ENCODE results near the gene SFTA2.

SFTA2 gene

DNA sequence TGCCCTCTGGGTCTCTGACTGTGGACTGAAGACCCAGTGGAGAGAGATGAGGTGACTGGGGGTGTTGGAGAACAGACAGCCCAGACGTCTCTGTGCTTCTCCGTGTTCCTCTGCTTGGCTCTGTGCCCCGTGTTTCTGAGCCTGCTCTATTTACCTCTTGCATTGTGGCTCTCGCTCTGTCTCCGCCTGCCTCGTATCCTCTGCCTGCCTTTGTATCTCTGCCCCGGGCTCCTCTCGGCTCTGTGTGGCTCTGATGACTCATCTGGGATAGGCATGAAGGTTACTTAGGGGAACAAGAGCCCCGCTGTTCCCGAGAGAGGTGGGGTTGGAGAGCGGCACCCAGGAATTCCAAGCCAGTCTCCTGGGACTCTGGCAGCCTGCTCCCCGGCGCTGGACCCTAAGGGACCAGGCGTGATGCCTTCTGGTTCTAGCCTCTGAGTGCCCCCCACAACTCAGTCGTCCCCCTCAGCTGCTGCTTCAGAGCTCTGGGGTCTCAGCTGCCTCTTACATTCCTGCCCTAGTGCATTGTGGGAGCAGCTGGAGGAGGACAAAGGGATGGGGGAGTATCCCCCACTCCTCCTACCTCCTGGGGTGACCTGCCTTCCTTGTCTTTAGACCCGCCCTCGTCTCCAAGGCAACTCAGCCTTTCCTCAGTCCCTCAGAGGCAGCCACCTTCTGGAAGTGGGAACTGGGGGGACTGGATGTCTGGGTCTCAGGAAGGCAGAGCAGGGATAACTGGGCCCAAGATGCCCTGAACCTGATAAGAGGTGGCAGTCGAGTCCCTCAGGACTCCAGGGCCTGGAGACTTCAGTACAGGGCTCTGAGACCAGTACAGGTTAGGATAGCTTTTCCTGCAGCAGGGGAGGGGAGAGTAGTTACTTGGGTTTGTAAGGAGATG lies 45.7 kb downstream of the SFTA2 start:
- FAIRE-seq, result no peak

DNA sequence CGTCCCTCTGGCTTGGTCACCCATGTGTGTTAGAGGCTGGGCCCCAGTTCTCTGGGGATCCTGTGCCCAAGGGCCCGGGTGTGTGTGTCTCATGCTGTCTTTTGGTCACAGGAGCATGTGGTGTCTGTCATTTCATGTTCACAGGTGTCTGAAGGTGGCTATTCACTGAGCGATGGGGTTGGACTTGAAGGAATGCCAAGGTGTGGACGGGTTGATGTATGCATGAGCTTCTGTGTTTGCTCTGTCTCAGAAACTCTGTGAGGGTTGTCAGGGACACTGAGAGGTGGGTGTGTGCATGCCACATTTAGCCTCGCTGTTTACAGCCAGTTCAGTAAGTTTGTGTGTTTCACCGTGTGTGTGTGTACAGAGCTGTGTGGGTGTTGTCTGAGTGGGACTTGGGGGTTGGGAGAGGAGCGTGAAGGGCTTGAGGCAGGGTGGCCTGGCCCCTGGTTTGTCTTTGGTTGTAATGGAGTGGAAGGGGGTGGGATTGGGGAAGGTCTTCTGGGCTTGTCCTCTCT lies 46.4 kb downstream of the SFTA2 start:
- DNase-seq (ENCODE audit: insufficient read length) (no peak), FAIRE-seq (no peak)
- no peak for TF ChIP-seq TAF1 (IDR thresholded peaks at IDR 0.05; ENCODE audit: borderline replicate concordance, low read depth, low read length)
- TF ChIP-seq POLR2AphosphoS5 (IDR thresholded peaks at IDR 0.05; ENCODE audit: low read depth, low read length), result no peak
- no peak for TF ChIP-seq POLR2A (IDR thresholded peaks at IDR 0.05; ENCODE audit: low read depth, low read length)

More for the DNA sequence above, 45.7 kb downstream of the SFTA2 start:
- DNase-seq (ENCODE audit: insufficient read length), result no peak
- TF ChIP-seq POLR2A (IDR thresholded peaks at IDR 0.05; ENCODE audit: low read depth, low read length) (no peak), POLR2AphosphoS5 (IDR thresholded peaks at IDR 0.05; ENCODE audit: low read depth, low read length) (no peak), TAF1 (IDR thresholded peaks at IDR 0.05; ENCODE audit: borderline replicate concordance, low read depth, low read length) (no peak)

GRCh38 chr6:30884521-30885480 lies 47.2 kb downstream of the SFTA2 start:
- FAIRE-seq, result no peak

DNA sequence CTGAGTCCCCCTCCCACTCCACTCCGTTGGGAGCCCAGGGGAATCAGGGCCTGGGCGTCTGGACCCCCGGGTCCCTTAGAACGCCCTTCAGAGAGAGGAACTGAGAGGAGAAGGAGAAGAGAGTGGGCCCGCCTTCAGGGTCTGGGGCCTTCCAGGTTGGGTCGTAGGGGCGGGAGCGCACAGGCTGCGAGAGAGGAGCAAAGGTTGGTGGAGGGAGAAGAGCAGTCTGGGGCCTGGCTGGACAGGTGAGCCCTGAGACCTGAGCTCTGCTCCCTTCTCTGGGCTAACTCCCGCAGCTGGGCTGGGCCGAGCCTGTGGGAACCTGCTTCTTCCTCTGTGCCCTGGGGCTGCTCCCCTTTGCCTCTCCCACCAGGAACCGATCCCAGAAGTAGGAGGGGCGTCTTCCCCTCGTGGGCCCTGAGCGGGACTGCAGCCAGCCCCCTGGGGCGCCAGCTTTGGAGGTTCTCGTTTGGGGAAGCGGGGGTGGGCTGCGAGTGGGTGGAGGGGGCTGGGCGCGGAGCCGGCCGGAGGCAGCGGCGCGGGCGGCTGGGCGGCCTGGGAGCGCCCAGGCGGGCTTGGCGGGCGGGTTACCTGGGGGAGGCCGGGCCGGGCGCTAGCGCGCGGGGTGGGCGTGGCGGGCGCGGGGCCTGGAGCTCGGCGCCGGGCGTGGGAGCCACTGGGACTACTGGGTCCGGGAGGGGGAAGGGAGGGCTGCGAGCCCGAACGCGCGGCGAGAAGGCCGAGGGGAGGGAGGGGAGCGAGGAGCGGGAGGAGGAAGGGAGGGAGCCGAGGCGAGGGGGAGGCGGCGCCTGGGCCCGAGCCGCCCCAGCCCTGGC lies 48.1 kb downstream of the SFTA2 start, which contains the start of gene DDR1:
TSS of gene DDR1 (plus strand) at position 835 of the 836 bp plus-strand sequence. CDS start 4,211 bp downstream, outside the sequence.
- DNase-seq (ENCODE audit: insufficient read length) (peak; percentile 78), FAIRE-seq (peak; percentile 64)
- TF ChIP-seq POLR2A (IDR thresholded peaks at IDR 0.05; ENCODE audit: low read depth, low read length) (no peak), POLR2AphosphoS5 (IDR thresholded peaks at IDR 0.05; ENCODE audit: low read depth, low read length) (no peak), TAF1 (IDR thresholded peaks at IDR 0.05; ENCODE audit: borderline replicate concordance, low read depth, low read length) (no peak)

More at GRCh38 chr6:30884521-30885480, 47.2 kb downstream of the SFTA2 start:
- TF ChIP-seq POLR2AphosphoS5 (IDR thresholded peaks at IDR 0.05; ENCODE audit: low read depth, low read length) (no peak), TAF1 (IDR thresholded peaks at IDR 0.05; ENCODE audit: borderline replicate concordance, low read depth, low read length) (no peak)
- DNase-seq (ENCODE audit: insufficient read length), result peak; percentile 61

GRCh38 chr6:30882759-30883684 lies 48.9 kb downstream of the SFTA2 start:
- TF ChIP-seq POLR2AphosphoS5 (IDR thresholded peaks at IDR 0.05; ENCODE audit: low read depth, low read length) (no peak), TAF1 (IDR thresholded peaks at IDR 0.05; ENCODE audit: borderline replicate concordance, low read depth, low read length) (no peak), POLR2A (IDR thresholded peaks at IDR 0.05; ENCODE audit: low read depth, low read length) (no peak)
- DNase-seq (ENCODE audit: insufficient read length), result peak; percentile 62
- FAIRE-seq, result peak; percentile 81

- no peak for DNase-seq (ENCODE audit: insufficient read length)
- no peak for TF ChIP-seq POLR2A (IDR thresholded peaks at IDR 0.05; ENCODE audit: low read depth, low read length)
- no peak for TF ChIP-seq TAF1 (IDR thresholded peaks at IDR 0.05; ENCODE audit: borderline replicate concordance, low read depth, low read length)
- TF ChIP-seq POLR2AphosphoS5 (IDR thresholded peaks at IDR 0.05; ENCODE audit: low read depth, low read length), result no peak
- FAIRE-seq, result no peak
Observed at GRCh38 chr6:30882204-30882758, 49.7 kb downstream of the SFTA2 start.

GRCh38 chr6:30881392-30882203 lies 50.4 kb downstream of the SFTA2 start:
- no peak for DNase-seq (ENCODE audit: insufficient read length)
- no peak for TF ChIP-seq POLR2A (IDR thresholded peaks at IDR 0.05; ENCODE audit: low read depth, low read length)
- TF ChIP-seq POLR2AphosphoS5 (IDR thresholded peaks at IDR 0.05; ENCODE audit: low read depth, low read length), result no peak
- no peak for TF ChIP-seq TAF1 (IDR thresholded peaks at IDR 0.05; ENCODE audit: borderline replicate concordance, low read depth, low read length)
- no peak for FAIRE-seq

Measured in GM12892 (cell line).